SU-DHL-6 (cell line): ENCODE measurements around the gene NKD1.

Experiments
- H2AFZ ChIP-seq: fragments of 200-600 bp; sonication (generic); 2 replicates; pipeline ENCODE4 v1.6.1; 2014; ENCODE audit warnings: low read depth, mild to moderate bottlenecking, moderate library complexity, mixed read lengths, antibody characterized with exemption, low read length; ENCODE audit not compliant: severe bottlenecking
- H3F3A ChIP-seq: fragments of 200-600 bp; shearing (Covaris generic); 2 replicates; pipeline ENCODE4 v1.6.0; 2016; ENCODE audit warnings: antibody characterized with exemption, mild to moderate bottlenecking; ENCODE audit not compliant: insufficient read depth
- H3K27ac ChIP-seq: fragments of 200-600 bp; sonication (generic); 2 replicates; pipeline ENCODE4 v1.5.1; 2016; ENCODE audit warnings: low read depth, mild to moderate bottlenecking, low read length, moderate library complexity, mixed read lengths
- H3K27me3 ChIP-seq: fragments of 200-600 bp; sonication (generic), shearing (Covaris generic); 2 replicates; pipeline ENCODE4 v1.6.0; 2014; ENCODE audit warnings: mild to moderate bottlenecking, low read length
- H3K36me3 ChIP-seq: fragments of 200-600 bp; sonication (generic); 2 replicates; pipeline ENCODE4 v1.6.1; 2014; ENCODE audit warnings: mild to moderate bottlenecking, low read length, mixed read lengths
- H3K4me2 ChIP-seq: fragments of 300-600, 200-600 bp; shearing (Covaris generic), sonication (generic); 2 replicates; pipeline ENCODE4 v1.6.0; 2014; ENCODE audit warnings: low read length, low read depth, mild to moderate bottlenecking; ENCODE audit not compliant: poor library complexity, severe bottlenecking
- H3K4me3 ChIP-seq: fragments of 200-600 bp; sonication (generic); 2 replicates; pipeline ENCODE4 v1.5.1; 2014; ENCODE audit warnings: antibody characterized with exemption, low read length, mild to moderate bottlenecking, mixed read lengths; ENCODE audit not compliant: insufficient read depth, poor library complexity, severe bottlenecking
- H3K79me2 ChIP-seq: fragments of 200-600 bp; sonication (generic); 2 replicates; pipeline ENCODE4 v1.6.1; 2014; ENCODE audit warnings: mild to moderate bottlenecking, low read length, moderate library complexity; ENCODE audit not compliant: insufficient read depth
- H3K9ac ChIP-seq: fragments of 200-600 bp; sonication (generic); 2 replicates; pipeline ENCODE4 v1.7.0; 2014; ENCODE audit warnings: mild to moderate bottlenecking, low read length
- H3K9me2 ChIP-seq: fragments of 200-600 bp; sonication (generic); replicated peaks from 2 replicates; pipeline ENCODE4 v1.6.1; 2014; ENCODE audit warnings: low read length; ENCODE audit not compliant: insufficient read depth
- H3K9me3 ChIP-seq: fragments of 200-600 bp; sonication (generic); 2 replicates; pipeline ENCODE4 v1.6.1; 2014; ENCODE audit warnings: low read length, mixed read lengths; ENCODE audit not compliant: insufficient read depth
- H4K20me1 ChIP-seq: fragments of 200-600 bp; sonication (generic); 2 replicates; pipeline ENCODE4 v1.6.1; 2014; ENCODE audit warnings: low read depth, mild to moderate bottlenecking, antibody characterized with exemption, low read length, moderate library complexity, mixed read lengths
- EZH2phosphoT487 ChIP-seq: fragments of 200-600 bp; sonication (generic), shearing (Covaris generic); conservative IDR thresholded peaks from 2 replicates; pipeline ENCODE4 v1.6.1; 2018; ENCODE audit warnings: mild to moderate bottlenecking, antibody characterized with exemption, low read length, moderate library complexity, mixed read lengths
- TF ChIP-seq, protein P1 (sequence below): fragments of 200-600 bp; sonication (generic); IDR thresholded peaks from one replicate; pipeline ENCODE4 v1.5.1; 2017; ENCODE audit warnings: antibody characterized with exemption, mild to moderate bottlenecking, low read length, moderate library complexity; ENCODE audit not compliant: insufficient read depth, poor library complexity, severe bottlenecking

The NKD1 gene

DNA sequence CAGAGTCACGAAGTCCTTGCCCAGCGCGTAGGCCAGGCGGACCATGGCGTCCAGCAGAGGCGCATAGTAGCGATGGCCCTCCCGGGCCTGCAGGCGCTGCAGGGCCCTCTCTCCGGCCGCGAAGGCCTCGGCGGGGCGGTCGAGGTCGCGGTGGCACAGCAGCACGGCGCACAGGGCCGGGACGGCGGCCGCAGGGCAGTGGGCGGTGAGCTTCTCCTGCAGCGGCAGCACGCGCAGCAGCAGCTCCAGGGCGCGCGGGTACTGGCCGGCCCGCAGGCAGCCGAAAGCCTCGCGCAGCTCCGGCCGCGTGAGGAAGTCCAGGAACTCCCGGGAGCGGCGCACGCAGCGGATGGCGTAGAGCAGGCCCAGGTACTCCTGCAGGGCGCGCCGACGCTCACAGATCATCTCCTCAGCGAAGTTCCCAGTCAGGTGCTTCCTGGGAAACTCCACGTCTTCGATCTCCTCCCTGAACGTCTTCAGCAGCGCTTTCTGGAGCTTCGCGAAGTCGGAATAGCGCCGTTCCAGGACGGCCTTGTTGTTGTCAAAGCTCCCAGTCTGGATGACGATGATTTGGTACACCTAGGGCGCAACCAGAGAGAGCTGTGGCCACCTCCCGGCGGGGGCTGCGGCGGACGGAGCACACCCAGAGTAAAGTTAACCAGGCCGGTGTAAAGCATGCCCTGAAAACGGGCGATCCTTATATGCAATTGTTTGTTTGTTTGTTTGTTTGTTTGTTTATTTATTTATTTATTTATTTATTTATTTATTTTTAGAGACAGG, 125.5 kb downstream of the NKD1 start:
- Histone ChIP-seq H3F3A (no peaks in the 10 kb centered on the region), H3K4me3 (no peak overlapping the region), H3K27ac (no peak overlapping the region), H3K79me2 (no peaks in the 10 kb centered on the region), H2AFZ (no peak overlapping the region), H3K9ac (no peak overlapping the region), H3K27me3 (no peaks in the 10 kb centered on the region), H3K9me3 (peaks cover 20% of the 10 kb centered on the region; the same call in 1 of the 2 replicates), H4K20me1 (no peaks in the 10 kb centered on the region), H3K36me3 (0 out of 2 replicates have a peak, but pooled peaks cover 6% of the 10 kb centered on the region), H3K9me2 (no peaks in the 10 kb centered on the region), H3K4me2 (no peak overlapping the region)
- no peak for TF ChIP-seq EZH2phosphoT487

DNA sequence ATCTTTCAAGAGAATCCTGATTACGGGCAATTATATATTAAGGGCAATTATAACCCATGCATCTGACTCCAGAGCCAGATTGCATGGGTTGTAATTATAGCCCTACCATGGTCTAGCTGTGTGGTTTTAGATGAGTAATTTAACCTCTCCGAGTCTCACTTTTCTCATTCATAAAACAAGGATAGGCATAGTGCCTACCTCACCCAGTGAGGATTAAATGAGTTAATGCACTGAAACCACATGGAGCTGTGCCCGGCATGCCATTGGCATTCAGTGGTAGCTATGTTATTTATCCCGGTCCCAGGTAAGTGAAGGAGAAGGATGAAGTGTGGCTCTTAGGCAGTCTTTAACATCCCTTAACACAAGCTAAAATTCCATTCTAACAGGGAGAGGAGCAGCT, 126.6 kb downstream of the NKD1 start:
- Histone ChIP-seq H4K20me1 (no peaks in the 10 kb centered on the region), H3K9me3 (peaks cover 20% of the 10 kb centered on the region; the same call in 1 of the 2 replicates), H3K79me2 (no peaks in the 10 kb centered on the region), H3K9ac (no peak overlapping the region), H3F3A (no peaks in the 10 kb centered on the region), H2AFZ (no peak overlapping the region), H3K4me2 (no peak overlapping the region), H3K36me3 (0 out of 2 replicates have a peak, but pooled peaks cover 6% of the 10 kb centered on the region), H3K27ac (no peak overlapping the region), H3K27me3 (no peaks in the 10 kb centered on the region), H3K9me2 (no peaks in the 10 kb centered on the region), H3K4me3 (no peak overlapping the region)
- TF ChIP-seq EZH2phosphoT487: no peak
- TF ChIP-seq, protein P1, sequence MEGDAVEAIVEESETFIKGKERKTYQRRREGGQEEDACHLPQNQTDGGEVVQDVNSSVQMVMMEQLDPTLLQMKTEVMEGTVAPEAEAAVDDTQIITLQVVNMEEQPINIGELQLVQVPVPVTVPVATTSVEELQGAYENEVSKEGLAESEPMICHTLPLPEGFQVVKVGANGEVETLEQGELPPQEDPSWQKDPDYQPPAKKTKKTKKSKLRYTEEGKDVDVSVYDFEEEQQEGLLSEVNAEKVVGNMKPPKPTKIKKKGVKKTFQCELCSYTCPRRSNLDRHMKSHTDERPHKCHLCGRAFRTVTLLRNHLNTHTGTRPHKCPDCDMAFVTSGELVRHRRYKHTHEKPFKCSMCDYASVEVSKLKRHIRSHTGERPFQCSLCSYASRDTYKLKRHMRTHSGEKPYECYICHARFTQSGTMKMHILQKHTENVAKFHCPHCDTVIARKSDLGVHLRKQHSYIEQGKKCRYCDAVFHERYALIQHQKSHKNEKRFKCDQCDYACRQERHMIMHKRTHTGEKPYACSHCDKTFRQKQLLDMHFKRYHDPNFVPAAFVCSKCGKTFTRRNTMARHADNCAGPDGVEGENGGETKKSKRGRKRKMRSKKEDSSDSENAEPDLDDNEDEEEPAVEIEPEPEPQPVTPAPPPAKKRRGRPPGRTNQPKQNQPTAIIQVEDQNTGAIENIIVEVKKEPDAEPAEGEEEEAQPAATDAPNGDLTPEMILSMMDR: no peak

DNA sequence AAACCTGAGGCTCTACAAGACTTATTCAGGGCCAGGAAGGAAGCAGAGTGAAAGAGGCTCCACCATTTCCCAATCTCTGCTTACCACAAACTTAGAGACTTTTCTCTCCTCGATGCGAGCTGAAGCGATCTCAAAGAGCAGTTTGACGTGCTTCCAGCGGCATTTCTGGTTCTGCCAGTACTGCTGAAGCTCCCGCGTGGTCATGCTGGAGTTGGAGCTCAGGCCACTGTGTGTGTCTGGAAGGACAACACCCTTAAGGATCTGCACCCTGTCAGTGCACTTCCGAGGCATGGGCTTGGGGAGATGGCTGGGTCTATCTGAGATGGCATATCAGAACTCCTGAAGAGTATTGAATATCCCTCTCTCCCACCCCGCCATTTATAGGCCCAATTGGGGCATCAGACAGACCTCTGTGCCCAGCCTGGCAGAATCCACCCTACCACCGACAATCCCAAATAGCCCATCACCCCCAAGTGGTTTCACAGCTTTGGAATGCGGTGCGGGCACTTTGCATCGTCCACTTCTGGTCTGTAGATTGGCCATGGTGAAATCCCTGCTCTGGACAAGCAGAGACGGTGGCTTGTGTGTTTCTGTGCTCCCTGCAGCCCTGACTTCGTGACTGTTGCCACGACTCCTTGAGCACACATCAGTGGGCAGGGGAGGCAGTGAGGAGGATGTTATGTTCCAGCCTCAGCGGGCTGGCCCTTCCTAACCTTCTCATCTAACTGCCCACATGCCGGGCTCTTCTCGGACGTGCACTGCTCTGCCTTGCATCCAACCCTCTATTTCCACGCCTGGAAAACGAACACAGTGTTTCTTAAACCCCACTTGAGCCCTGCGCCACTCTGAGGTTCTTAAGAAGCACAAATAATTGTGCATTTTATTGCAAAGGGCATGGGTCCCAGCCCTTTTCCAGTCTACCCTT, 127.8 kb downstream of the NKD1 start:
- no peaks in the 10 kb centered on the region for H3K9me2 ChIP-seq
- H3K36me3 ChIP-seq: 0 out of 2 replicates have a peak, but pooled peaks cover 6% of the 10 kb centered on the region
- no peaks in the 10 kb centered on the region for H4K20me1 ChIP-seq
- H3K4me2 ChIP-seq: no peak overlapping the region
- H3K79me2 ChIP-seq: no peaks in the 10 kb centered on the region
- H3K4me3 ChIP-seq: no peak overlapping the region
- no peak overlapping the region for H2AFZ ChIP-seq
- no peaks in the 10 kb centered on the region for H3F3A ChIP-seq
- H3K9me3 ChIP-seq: peaks cover 20% of the 10 kb centered on the region; the same call in 1 of the 2 replicates
- no peak overlapping the region for H3K27ac ChIP-seq
- TF ChIP-seq EZH2phosphoT487: no peak
- TF ChIP-seq, protein P1: no peak
- no peak overlapping the region for H3K9ac ChIP-seq
- H3K27me3 ChIP-seq: no peaks in the 10 kb centered on the region
